Prostate gland (tissue), 2 donors: ENCODE results near the gene VLDLR. TPM values are rescaled to one million over a fixed set of nuclear protein-coding genes. Genes with fewer than 3 reads are reported as not detected.

Experiments
- DNase-seq: peaks from one replicate; pipeline ENCODE4 v3.0.0-alpha.2; 2019; ENCODE audit warnings: low spot score
- H3K27ac ChIP-seq, 2 donors: fragments of 200-600 bp; sonication (generic); 2 replicates each; pipeline ENCODE4 v1.5.1; 2017 to 2019
- H3K27me3 ChIP-seq: fragments of 200-600 bp; sonication (generic); replicated peaks from 2 replicates; pipeline ENCODE4 v1.5.1; 2019; ENCODE audit not compliant: insufficient read depth
- H3K36me3 ChIP-seq, 2 donors: fragments of 200-600 bp; sonication (generic); 1 replicate in 1 of 2; 2 replicates in 1 of 2; pipeline versions ENCODE4 v1.5.1 to v1.8.1; 2017 to 2019
- H3K4me1 ChIP-seq: fragments of 200-600 bp; sonication (generic); replicated peaks from 2 replicates; pipeline ENCODE4 v1.5.1; 2019
- H3K4me3 ChIP-seq, 2 donors: fragments of 200-600 bp; sonication (generic); 2 replicates each; pipeline ENCODE4 v1.5.1; 2017 to 2019
- H3K9me3 ChIP-seq: fragments of 200-600 bp; sonication (generic); 2 replicates; pipeline ENCODE4 v1.5.1; 2017
- POLR2A ChIP-seq: fragments of 450-650 bp; IDR thresholded peaks from one replicate; pipeline ENCODE4 v1.6.1; 2016; ENCODE audit warnings: antibody characterized with exemption, mild to moderate bottlenecking
- POLR2AphosphoS5 ChIP-seq: sonication (generic); formaldehyde crosslinking; IDR thresholded peaks from one replicate; pipeline ENCODE4 v1.6.1; 2017; ENCODE audit warnings: antibody characterized with exemption
- WGBS: methylation state at CpG from one replicate; pipeline ENCODE4 v1.1.5; 2018; 5-methylcytosine and 5-hydroxymethylcytosine counted together
- intact Hi-C: fragments of 100-400 bp; cut with DNase I; formaldehyde crosslinking; loops from one replicate; pipeline ENCODE4 v1.14.2; 2022
- total RNA-seq, 2 donors: library from RNA; depleted of rRNA; stranded (reverse); fragments of >200 nt; gene quantifications; one replicate each; pipeline ENCODE4 v1.1.0, GENCODE V29; 2016
- TF ChIP-seq, protein P1 (sequence below), 4 experiments: fragments of 200-600 bp in 2 of 4; fragments of 450-650 bp in 2 of 4; sonication (generic) in 2 of 4; IDR thresholded peaks; 1 replicate in 3 of 4; 2 replicates in 1 of 4; pipeline ENCODE4 v1.5.1; 2016 to 2019; ENCODE audit warnings: antibody characterized with exemption in 4 of 4, mild to moderate bottlenecking in 2 of 4, moderate library complexity in 2 of 4

VLDLR gene
- total RNA-seq, 2 donors from 2014 or later = 8.9 to 12.8 TPM

DNA sequence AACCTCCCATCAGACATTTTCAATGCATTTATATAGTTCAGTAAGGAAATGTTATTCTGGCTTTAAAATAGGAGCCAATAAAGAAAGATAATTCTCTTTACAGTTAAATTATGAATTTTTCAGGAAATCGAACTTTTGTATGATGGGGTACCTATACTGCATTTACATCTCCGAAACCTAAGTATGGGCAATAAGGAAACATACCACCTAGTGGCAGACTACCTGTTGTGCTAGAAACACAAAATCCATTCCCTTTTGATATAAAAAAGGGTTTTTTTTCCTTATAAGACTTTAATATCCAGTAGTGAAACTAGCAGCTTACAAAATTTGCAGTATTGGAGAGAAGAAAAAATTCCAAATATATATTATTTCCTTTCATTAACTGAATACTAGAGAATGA, 21.3 kb upstream of the VLDLR start:
- Histone ChIP-seq H3K4me1 (no peaks in the 10 kb centered on the region), H3K36me3 (no peaks in the 10 kb centered on the region), H3K27me3 (no peaks in the 10 kb centered on the region), H3K4me3 (no peak overlapping the region), H3K27ac (no peak overlapping the region), H3K9me3 (no peaks in the 10 kb centered on the region)
- no peak for DNase-seq
- intact Hi-C loops = no loop called here
- 92% methylated on average over 2 of the region's 2 CpGs for WGBS
- TF ChIP-seq, protein P1, sequence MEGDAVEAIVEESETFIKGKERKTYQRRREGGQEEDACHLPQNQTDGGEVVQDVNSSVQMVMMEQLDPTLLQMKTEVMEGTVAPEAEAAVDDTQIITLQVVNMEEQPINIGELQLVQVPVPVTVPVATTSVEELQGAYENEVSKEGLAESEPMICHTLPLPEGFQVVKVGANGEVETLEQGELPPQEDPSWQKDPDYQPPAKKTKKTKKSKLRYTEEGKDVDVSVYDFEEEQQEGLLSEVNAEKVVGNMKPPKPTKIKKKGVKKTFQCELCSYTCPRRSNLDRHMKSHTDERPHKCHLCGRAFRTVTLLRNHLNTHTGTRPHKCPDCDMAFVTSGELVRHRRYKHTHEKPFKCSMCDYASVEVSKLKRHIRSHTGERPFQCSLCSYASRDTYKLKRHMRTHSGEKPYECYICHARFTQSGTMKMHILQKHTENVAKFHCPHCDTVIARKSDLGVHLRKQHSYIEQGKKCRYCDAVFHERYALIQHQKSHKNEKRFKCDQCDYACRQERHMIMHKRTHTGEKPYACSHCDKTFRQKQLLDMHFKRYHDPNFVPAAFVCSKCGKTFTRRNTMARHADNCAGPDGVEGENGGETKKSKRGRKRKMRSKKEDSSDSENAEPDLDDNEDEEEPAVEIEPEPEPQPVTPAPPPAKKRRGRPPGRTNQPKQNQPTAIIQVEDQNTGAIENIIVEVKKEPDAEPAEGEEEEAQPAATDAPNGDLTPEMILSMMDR (IDR thresholded peaks at IDR 0.05) = no peak
- no peak for TF ChIP-seq POLR2AphosphoS5

DNA sequence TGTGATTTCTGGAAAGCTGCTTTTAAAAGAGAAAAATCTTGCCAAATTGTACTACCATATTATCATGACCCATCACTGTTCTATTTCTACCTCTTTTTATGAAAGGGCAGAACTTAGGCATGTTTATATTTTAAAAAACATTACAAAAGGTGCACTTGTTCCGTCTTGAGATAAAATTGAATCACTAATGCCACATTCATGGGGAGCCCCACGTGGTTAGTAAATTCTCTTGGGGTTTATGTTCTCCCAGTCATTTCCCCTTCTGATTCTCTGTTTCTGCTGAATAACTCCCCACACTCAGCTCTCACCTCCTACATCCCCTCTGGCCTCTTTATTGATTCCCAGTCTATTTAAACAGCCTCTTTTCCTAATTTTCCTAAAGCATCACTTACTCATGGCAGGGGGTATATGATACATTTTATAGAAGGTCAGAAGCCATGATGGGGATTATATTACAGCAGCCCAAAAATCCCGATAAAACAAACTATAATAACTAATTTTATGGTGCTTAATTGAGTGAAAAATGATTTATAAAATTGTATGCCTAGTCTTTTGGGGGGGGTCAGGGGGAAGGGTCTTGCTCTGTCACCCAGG, 19.7 kb upstream of the VLDLR start:
- Histone ChIP-seq H3K36me3 (no peaks in the 10 kb centered on the region), H3K4me1 (no peaks in the 10 kb centered on the region), H3K9me3 (no peaks in the 10 kb centered on the region), H3K27ac (no peak overlapping the region), H3K4me3 (no peak overlapping the region), H3K27me3 (no peaks in the 10 kb centered on the region)
- TF ChIP-seq POLR2AphosphoS5 = no peak
- TF ChIP-seq, protein P1 (IDR thresholded peaks at IDR 0.05) = no peak
- TF ChIP-seq POLR2A = no peak
- DNase-seq = no peak
- 62% methylated on average over 3 of the region's 3 CpGs for WGBS
- intact Hi-C loops = no loop called here

DNA sequence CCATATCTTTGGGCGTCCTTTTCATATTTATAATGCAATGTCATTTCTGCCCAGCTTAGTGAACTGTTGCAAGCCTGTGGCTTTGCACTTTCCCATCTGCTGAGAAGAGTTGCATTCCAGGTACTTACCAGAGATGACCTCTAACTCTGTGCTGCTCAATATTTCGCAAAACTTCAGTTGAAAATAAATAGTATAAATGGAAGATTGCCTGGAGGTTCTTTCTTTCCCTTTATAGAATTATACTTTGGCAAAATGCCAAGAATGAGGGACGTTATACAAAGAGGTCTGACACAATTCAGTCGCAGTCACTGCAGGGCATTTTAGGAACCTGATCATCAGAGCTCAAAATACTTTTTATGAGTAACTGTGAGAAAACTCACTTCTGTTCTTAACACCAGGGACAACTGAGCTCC, 18.9 kb upstream of the VLDLR start:
- intact Hi-C loops = no loop called here
- DNase-seq = no peak
- Histone ChIP-seq H3K9me3 (no peaks in the 10 kb centered on the region), H3K27ac (no peak overlapping the region), H3K4me3 (no peak overlapping the region), H3K27me3 (no peaks in the 10 kb centered on the region), H3K36me3 (no peaks in the 10 kb centered on the region), H3K4me1 (no peaks in the 10 kb centered on the region)
- TF ChIP-seq POLR2A (no peak), POLR2AphosphoS5 (no peak)
- TF ChIP-seq, protein P1 (IDR thresholded peaks at IDR 0.05) = no peak
- 21% methylated on average over 4 of the region's 4 CpGs for WGBS

DNA sequence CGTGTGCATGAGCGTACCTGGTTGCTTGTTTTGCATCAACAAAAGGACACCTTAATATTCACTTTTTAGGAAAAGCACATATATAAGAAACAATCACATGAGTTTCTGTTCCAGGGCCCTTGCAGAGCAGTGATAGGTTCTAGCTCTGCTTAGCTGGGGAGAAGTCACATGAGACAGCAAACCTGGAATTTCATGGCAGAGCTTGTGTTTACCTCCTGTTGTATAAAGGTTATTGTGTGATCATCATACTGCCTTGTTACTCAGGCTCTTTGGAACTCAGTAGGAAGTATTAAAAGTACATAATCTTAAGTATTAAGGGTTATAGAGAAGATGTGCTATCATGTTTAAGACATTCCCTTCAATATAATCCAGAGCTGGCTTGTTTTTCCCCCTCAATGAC, 18.0 kb upstream of the VLDLR start:
- intact Hi-C loops = no loop called here
- no peaks in the 10 kb centered on the region for H3K4me1 ChIP-seq
- no peaks in the 10 kb centered on the region for H3K36me3 ChIP-seq
- 84% methylated on average over 2 of the region's 2 CpGs for WGBS
- H3K27me3 ChIP-seq = no peaks in the 10 kb centered on the region
- no peaks in the 10 kb centered on the region for H3K9me3 ChIP-seq
- H3K27ac ChIP-seq = no peak overlapping the region
- no peak for DNase-seq
- H3K4me3 ChIP-seq = no peak overlapping the region
- TF ChIP-seq POLR2A (no peak), POLR2AphosphoS5 (peak; percentile 30)
- TF ChIP-seq, protein P1 (IDR thresholded peaks at IDR 0.05) = no peak

DNA sequence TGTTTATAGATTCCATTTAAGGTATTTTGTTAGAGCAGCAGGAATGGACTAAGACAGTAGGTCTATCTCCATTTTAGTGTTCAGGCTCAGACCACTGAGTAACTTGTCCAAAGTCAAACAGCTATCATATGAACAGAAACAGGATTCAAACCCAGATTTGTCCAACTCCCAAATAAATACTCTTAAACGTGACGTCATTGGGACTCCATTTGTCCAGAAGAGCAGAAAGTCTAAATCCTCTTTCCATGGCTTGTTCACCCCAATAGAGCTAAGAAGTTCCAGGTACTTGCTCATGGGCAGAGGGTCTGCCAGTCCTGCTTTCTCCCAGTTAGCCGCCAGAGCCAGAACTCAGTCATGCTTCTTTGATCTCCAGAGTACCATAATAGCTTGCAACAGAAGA, 16.3 kb upstream of the VLDLR start:
- DNase-seq = no peak
- Histone ChIP-seq H3K4me1 (no peaks in the 10 kb centered on the region), H3K9me3 (no peaks in the 10 kb centered on the region), H3K27me3 (no peaks in the 10 kb centered on the region), H3K36me3 (no peaks in the 10 kb centered on the region), H3K27ac (no peak overlapping the region), H3K4me3 (no peak overlapping the region)
- intact Hi-C loops = no loop called here
- TF ChIP-seq, protein P1 (IDR thresholded peaks at IDR 0.05) = no peak
- no peak for TF ChIP-seq POLR2A
- no peak for TF ChIP-seq POLR2AphosphoS5
- 95% methylated on average over 3 of the region's 3 CpGs for WGBS
